Hematopoietic multipotent progenitor cell treated with erythropoietin and hydrocortisone succinate and interleukin-3 and kit ligand, for 6 days (in vitro differentiated cells): ENCODE results near the gene POLR1B.
"Not testable (repeated sequence)": the region's sequence is repeated elsewhere in the genome, so short reads cannot be mapped to it uniquely, and the experiment has no call there.

Experiments used
- DNase-seq: peaks from one replicate; pipeline ENCODE4 v3.0.0-alpha.2; 2015

Gene POLR1B, protein sequence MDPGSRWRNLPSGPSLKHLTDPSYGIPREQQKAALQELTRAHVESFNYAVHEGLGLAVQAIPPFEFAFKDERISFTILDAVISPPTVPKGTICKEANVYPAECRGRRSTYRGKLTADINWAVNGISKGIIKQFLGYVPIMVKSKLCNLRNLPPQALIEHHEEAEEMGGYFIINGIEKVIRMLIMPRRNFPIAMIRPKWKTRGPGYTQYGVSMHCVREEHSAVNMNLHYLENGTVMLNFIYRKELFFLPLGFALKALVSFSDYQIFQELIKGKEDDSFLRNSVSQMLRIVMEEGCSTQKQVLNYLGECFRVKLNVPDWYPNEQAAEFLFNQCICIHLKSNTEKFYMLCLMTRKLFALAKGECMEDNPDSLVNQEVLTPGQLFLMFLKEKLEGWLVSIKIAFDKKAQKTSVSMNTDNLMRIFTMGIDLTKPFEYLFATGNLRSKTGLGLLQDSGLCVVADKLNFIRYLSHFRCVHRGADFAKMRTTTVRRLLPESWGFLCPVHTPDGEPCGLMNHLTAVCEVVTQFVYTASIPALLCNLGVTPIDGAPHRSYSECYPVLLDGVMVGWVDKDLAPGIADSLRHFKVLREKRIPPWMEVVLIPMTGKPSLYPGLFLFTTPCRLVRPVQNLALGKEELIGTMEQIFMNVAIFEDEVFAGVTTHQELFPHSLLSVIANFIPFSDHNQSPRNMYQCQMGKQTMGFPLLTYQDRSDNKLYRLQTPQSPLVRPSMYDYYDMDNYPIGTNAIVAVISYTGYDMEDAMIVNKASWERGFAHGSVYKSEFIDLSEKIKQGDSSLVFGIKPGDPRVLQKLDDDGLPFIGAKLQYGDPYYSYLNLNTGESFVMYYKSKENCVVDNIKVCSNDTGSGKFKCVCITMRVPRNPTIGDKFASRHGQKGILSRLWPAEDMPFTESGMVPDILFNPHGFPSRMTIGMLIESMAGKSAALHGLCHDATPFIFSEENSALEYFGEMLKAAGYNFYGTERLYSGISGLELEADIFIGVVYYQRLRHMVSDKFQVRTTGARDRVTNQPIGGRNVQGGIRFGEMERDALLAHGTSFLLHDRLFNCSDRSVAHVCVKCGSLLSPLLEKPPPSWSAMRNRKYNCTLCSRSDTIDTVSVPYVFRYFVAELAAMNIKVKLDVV

DNA sequence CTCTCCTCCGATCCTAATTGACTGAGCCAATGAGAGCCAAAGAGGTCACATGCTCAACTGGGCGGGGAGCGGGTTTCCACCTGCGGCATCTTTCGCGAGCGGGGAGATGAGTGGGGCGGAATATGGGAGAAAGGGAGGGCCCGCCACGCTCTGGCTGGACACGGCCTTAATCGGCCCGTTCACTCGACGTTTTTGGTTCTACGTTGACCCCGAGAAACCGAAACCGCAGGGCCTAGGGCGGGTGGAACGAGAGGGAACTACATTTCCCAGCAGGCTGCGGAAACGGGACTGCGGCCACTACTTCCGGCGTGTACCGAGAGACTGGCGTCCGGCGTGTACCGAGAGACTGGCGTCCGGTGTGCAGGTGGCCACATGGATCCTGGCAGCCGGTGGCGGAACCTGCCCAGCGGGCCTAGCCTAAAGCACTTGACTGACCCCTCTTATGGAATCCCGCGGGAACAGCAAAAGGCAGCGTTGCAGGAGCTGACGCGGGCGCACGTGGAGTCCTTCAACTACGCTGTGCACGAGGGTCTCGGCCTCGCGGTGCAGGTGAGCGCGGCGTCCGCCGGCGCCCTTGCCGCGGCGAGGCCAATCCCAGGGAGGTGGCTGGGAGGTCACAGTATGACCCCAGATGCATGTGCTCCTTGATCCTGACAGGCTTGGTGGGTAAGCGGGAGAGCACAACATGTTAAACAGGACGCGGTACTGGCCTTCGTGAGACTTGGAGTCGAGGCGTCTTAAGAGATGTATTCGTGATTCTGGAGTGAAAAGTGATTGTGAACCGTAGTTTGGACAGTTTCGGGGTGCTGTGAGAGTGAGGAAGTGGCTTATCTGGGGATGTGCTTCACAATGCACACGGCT lies at the start of gene POLR1B:
Gene POLR1B (plus strand): TSS at position 343 of the 861 bp plus-strand sequence. CDS start 30 bp downstream, at position 373.
- DNase-seq, result peak; percentile 93

DNA sequence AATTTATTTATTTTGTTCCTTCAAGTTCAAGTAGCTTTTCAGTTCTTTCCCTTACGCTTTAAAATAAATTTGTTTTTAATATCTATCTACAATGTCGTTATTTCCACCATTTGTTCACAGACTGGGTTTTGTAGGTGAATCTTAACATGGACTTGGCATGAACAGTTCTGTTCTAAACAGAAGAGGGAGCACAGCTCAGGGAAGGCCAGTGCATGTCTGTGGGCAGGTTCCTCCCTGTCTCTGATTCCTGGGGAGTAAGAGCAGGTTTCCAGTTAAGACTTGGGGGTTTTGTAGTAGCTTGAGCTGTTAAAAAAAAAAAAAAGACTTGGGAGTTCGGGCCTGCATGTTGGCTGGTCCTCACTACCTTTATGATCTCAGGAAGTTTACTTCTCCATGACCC lies 49.2 kb upstream of the POLR1B start:
- DNase-seq, result peak; percentile 15

DNA sequence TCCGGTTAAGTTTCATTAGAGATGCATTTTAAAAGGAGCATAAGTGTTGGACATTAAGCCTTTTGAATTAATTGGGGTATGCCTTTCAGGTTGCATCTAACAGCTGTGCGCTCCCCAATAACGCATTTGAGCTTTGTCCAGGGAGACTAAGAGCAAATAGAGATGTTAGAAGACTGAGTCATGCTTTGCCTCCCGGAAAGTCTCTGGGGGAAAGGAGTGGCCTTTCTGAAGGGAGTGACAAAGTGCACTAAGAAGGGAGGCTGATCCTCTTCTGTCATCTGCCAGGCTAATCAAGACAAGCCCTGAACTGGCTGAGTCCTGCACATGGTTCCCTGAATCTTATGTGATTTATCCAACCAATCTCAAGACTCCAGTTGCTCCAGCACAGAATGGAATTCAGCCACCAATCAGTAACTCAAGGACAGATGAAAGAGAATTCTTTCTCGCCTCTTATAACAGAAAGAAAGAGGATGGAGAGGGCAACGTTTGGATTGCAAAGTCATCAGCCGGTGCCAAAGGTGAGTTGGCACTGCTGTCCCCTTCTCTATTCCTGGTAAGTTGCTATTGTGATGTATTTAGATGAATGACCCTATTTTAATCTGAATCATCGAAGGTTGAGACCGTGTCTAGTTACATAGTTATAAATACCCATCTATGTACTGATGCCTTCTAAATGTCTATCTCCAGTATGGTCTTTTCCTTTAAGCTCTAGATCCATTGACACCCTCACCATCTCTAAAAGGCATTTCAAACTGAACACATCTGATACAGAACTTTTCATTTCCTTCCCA lies 48.2 kb upstream of the POLR1B start:
- DNase-seq, result peak; percentile 18

DNA sequence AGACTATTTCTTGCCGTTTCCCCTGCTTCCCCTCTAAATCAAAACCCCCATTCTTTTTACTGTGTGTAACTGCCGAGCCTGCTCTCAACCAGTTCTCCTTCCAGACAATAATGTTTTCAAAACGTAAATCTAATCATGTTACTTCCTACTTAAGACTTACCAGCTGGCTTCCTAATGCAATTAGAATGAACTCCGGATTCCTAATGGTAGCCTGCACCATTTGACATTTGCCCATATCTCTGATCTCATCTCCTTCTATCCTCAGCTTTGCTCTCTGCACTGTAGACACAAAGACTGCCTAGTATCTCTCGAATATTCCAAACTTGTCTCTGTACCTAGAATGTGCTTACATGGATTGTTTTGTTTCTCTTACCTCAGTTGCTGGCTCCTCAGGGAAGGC lies 47.4 kb upstream of the POLR1B start:
- no peak for DNase-seq

DNA sequence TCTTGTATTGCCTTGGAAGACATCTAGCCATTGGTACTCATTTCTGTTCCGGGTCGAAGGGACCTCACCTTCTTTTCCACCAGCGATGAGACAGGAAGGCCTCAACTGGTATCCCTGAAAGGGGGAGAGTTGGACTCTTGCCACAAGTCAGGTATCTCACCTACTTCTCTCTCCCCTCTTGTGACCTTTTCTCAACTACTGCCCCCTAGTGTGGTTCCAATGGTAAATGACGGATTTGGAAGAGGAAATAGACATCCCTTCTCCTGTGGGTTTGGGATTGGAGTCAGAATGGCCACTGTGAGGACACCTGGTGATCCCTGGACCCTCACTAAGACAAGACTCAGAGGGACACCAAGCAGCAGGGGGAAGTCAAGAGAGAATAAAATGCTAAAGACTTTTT lies 46.4 kb upstream of the POLR1B start:
- DNase-seq, result not testable (repeated sequence)

DNA sequence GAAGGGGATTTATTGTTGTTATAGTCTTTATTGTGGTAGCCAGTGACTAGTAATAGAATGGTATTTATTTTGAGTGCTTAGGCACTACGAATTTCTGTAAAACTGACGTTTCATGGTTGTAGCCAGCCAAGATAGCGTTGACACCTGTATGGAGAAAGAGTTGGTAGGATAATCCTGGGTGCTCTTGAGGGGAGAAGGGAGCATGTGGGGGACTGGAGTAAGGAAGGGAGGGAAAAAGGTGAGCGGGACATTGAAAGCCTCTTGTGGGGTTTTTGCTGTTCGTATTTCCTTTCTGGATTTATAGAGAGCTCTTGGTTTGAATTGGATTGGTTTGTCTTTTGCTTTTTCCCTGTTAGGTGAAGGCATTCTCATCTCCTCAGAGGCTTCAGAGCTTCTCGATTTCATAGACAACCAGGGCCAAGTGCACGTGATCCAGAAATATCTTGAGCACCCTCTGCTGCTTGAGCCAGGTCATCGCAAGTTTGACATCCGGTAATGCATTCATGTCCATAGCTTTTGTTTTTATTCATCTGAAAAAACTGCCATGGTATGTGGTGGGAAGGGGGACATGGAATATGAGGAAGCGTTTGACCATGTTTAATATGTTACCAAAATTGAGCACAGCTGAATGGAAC lies 41.3 kb upstream of the POLR1B start:
- DNase-seq, result peak; percentile 81

DNA sequence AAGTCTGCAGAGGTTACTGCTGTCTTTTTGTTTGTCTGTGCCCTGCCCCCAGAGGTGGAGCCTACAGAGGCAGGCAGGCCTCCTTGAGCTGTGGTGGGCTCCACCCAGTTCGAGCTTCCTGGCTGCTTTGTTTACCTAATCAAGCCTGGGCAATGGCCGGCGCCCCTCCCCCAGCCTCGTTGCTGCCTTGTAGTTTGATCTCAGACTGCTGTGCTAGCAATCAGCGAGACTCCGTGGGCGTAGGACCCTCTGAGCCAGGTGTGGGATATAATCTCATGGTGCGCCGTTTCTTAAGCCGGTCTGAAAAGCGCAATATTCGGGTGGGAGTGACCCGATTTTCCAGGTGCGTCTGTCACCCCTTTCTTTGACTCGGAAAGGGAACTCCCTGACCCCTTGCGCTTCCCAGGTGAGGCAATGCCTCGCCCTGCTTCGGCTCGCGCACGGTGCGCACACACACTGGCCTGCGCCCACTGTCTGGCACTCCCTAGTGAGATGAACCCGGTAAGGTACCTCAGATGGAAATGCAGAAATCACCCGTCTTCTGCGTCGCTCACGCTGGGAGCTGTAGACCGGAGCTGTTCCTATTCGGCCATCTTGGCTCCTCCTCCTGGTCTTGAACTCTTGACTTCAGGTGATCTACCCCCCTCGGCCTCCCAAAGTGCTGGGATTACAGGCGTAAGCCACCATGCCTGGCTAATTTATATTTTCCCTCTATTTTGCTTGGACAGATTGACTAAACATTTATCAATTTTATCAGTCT lies 32.8 kb upstream of the POLR1B start:
- DNase-seq, result not testable (repeated sequence)

DNA sequence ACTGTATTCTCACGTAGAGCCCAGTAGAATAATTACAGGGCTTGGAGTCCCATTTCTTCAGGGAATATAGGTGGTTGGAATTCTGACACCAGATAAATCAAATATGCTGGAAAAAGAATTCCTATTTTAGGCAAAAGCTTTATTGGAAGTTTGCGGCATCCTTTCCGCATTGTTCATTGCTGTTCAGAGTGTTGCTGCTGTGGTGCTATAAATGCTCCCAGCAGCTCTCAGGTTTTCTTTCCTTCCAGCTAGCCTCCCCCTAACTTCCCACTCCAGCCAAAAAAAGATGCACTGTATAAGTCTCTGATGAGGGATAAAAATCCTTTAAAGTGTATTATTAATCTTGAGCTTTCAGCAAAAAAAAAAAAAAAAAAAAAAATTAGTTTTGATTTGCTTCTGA lies 25.5 kb upstream of the POLR1B start:
- no peak for DNase-seq

DNA sequence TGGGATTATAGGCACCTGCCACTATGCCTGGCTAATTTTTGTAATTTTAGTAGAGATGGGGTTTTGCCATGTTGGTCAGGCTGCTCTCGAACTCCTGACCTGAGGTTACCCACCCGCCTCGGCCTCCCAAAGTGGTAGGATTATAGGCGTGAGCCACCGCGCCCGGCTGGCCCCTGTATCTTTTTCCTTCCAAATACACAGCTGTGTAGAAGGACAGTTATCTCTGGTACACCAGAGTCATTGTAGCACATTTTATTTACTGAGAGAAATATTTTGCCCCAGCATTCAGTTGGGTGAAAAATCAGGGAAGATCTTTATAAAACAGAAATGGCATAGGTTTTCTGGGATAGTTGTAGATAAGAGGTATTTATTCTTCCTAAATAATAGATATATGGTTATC lies 23.5 kb upstream of the POLR1B start:
- peak; percentile 50 for DNase-seq

DNA sequence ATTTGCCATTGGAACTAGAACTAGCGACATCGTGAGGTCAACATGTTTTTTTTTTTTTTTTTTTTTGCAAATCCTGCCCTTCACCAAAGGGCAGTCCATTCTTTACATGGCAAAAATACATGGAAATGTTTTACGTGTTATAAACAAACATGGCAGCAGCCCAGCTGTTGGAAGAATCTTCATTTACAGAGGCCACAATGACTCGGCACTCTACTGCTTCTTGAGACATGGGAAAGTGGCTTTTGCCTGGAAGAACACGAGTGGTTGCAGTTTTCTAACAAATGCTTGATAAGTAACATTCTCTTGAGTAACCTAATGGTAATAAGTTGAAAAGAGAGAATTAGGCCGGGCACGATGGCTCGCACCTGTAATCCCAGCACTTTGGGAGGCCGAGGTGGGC lies 22.8 kb upstream of the POLR1B start:
- DNase-seq, result peak; percentile 52

DNA sequence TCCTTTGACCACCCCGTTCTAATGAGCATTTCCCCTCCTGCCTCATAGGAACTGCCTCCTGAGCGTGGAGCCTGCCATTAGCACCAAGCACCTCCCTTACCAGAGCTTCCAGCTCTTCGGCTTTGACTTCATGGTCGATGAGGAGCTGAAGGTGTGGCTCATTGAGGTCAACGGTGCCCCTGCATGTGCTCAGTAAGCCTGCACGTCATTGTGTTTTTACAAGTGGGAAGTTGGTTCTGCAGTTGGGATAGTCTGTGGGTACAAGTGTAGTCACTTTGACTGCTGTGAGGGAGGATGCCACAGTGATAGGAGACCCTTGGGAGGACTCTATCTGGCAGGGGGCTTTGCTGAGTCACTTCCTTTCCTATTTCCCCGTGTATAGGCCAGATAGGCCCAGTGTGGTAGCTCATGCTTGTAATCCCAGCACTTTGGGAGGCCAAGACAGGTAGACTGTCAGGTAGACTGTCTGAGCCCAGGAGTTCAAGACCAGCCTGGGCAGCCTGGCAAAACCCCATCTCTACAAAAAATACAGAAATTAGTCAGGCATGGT lies 22.0 kb upstream of the POLR1B start:
- peak; percentile 50 for DNase-seq

DNA sequence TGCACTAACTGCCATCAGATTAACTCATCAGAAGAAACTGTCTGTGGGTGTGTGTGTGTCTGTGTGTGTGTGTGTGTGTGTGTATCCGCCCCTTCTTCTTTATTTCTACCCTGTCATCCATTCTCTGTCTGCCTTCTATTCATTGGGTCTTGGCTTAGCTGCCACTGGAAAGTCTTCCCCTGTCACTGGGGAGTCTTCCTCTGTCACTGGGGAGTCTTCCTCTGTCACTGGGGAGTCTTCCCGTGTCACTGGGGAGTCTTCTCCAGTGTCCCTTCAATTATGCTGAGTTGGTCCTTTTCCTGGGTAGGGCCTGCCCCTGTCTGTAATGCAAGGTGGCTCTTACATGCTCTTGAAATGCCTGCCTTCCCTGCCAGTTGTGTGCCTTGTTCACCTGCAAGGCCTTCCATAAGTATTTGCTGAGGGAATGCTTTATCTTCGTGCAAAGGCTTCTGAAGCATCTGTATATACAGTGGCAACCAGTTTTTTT lies 18.9 kb upstream of the POLR1B start:
- no peak for DNase-seq

DNA sequence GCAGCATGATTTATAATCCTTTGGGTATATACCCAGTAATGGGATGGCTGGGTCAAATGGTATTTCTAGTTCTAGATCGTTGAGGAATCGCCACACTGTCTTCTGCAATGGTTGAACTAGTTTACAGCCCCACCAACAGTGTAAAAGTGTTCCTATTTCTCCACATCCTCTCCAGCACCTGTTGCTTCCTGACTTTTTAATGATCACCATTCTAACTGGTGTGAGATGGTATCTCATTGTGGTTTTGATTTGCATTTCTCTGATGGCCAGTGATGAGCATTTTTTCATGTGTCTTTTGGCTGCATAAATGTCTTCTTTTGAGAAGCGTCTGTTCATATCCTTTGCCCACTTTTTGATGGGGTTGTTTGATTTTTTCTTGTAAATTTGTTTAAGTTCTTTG lies 18.0 kb upstream of the POLR1B start:
- DNase-seq, result not testable (repeated sequence)

DNA sequence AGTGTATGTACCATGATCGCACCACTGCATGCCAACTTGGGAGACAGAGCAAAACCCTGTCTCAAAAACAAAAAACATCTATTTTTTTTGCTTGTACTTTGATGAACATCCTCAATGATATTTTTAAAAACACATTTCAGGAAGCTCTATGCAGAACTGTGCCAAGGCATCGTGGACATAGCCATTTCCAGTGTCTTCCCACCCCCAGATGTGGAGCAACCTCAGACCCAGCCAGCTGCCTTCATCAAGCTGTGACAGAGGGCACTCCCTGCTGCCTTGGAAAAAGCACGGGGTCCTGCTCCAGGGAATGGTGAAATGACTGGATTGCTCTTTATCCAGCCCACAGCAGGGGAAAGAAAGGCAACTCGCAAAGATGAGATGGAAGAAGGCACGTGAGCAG lies 13.7 kb upstream of the POLR1B start:
- DNase-seq, result no peak

DNA sequence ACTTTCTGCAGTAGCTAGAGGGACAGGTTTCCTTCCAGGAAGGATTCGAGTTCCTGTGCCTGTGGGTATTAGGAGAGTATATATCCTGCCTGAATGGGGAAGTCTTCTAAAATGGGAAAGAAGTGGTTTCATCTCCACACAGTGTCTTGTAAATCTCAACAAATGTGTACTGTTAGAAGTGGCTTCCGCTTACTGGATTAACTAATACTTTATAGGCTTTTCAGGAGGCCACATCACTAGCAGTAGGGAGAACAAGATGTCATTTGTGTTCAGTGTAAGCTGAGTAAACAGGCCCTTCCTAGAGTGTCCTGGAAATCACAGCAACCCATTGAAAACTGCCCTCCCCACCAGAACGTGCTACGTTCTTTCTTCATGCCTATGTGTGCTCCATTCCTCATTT lies 12.5 kb upstream of the POLR1B start:
- DNase-seq, result no peak

DNA sequence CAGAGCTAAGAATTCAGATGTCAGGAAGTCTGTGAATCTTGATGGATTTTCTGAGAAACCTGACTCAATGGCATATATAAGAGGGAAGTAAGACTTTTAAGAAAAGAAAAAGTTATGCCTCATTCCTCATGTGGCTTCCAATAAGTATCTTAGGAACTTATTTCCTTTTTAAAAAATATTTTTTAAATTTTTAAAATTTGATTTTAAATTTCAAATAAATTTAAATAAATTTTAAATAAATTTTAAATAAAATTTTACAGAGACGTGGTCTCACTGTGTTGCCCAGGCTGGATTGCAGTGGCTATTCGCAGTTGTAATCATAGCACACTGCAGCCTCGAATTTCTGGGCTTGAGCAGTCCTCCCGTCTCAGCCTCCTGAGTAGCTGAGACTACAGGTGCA lies 11.5 kb upstream of the POLR1B start:
- no peak for DNase-seq

DNA sequence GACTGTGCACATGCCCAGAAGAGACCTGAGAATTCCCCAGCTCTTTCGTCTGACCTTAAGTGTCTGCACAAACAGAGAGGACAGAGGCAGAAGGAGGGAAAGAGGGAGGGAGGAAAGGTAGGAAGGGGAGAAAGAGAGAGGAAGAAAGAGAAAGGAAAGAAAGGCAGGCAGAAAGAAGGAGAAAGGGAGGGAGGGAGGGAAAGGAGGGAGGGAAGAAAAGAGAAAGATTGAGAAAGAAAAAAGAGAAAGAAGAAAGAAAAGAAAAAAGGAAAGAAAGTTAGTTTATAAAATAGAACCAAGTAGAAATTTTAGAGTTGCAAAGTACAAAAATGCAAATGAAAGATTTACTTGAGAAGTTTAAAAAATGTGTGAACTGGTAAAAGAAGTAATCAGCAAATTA lies 7.4 kb upstream of the POLR1B start:
- DNase-seq, result no peak

DNA sequence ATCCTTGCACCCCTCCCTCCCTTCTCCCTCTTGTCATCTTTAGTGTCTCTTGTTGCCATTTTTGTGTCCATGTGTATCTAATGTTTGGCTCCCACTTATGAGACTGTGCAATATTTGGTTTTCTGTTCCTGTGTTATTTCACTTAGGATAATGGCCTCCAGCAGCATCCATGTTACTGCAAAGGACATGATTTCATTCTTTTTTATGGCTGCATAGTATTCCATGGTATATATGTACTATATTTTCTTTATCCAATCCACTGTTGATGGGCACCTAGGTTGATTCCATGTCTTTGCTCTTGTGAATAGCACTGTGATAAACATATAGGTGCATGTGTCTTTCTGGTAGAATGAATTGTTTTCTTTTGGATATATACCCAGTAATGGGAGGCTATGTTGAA lies 5.6 kb upstream of the POLR1B start:
- DNase-seq, result not testable (repeated sequence)

DNA sequence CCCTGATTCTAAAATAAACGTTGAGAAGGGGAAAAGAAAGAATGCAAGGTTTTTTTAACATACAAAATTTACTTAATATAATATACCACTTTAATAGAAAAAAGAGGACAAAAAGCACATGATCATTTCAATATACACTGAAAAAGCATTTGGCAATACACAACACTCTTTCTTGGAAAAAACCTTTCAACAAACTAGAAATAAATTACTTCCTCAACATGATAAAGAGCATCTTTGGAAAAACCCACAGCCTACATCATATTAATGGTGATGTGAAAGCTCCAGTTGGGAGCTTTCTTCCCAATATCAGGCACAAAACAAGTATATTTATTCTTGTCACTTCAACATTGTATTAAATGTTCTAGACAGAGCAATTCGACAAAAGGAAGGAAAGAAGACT lies 3.0 kb upstream of the POLR1B start:
- DNase-seq, result no peak

DNA sequence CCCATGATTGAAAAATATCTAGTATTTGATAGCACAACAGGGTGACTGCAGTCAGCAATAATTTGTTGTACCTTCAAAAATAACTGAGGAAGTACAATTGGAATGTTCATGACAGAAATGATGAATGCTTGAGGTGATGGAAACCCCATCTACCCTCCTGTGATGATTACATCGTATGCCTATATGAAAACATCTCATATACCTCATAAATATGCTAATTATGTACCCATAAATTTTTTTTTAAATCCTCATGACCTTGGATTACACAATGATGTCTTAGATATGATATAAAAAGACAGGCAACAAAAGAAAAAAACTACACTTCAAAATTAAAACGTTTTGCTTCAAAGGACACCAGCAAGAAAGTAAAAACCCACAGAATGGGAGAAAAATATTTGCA lies 1.4 kb upstream of the POLR1B start:
- DNase-seq, result no peak
